GM21717 (cell line): Measurements from ENCODE around the gene ZNF326.
A peak's percentile ranks its signal among the peaks of the same experiment; 100 is the strongest.
"Not testable (repeated sequence)": the region's sequence is repeated elsewhere in the genome, so short reads cannot be mapped to it uniquely, and the experiment has no call there.

Experiments used
- ATAC-seq: cut with Tn5 transposase; IDR thresholded peaks from one replicate; pipeline ENCODE4 v1.9.1; 2021; ENCODE audit warnings: mild to moderate bottlenecking, moderate library complexity; ENCODE audit not compliant: unreplicated experiment

The ZNF326 gene

DNA sequence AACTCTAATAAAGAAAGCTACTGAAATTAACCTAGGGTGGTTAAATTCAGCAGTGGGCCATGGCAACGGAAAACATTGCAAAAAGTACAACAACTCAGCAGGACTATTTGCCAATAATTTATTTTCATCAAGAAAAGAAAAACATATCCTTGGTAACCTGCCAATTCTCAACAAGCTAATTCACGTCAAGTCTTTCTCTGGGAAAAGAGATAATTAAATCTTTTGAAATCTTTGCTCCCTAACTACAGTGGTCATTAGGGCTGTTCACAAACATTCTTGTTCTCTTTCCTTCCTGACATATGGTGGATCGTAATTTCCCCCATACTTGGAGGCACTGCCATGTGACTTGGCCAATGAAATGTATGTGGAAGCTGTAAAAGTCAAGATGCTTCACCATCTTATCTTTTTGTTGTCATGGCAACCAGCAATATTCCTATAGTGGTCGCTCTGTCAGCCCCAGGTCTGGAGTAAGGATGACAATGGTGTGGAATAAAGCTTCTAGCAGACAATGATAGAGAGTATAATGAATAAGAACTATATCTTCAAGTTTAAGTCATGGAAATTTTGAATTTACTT lies 29.6 kb upstream of the ZNF326 start:
- ATAC-seq, result no peak

DNA sequence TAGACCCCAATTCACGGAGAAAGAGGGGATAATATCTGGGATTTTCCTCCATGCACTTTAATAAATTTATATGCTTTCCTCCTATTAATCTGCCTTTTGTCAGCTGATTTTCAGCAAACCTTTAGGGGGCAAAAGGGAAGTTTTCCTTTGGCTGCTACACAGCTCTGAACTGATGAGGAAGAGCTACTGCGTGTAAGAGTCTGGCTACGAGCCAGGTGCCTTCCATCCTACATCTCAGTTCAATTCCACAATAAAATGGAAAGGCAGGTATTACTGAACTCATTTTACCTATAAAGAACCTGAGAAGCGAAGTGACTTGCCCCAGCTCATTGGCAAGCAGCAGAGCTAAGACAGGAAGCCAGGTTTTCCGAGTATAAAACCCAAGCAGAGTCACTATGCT lies 28.3 kb upstream of the ZNF326 start:
- ATAC-seq, result no peak

DNA sequence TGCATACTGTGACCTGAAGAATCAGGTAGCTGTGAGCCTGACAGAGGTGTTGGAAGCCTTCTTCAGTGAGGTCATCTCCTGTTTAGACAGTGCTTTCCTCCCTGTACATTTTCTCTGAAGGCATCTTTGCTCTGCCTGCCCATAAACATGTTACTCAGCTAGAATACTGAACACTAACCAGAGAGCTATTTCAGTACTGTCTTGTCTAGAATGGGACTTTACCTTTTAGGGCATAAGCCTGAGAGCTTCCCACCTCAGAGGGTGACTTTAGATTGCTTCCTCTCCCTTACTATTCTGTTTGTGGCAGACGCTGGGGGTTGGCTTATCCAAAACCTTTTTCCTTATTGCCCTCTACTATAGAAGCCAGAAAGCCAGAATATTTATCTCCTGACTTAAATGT lies 23.3 kb upstream of the ZNF326 start:
- ATAC-seq, result peak; percentile 74

DNA sequence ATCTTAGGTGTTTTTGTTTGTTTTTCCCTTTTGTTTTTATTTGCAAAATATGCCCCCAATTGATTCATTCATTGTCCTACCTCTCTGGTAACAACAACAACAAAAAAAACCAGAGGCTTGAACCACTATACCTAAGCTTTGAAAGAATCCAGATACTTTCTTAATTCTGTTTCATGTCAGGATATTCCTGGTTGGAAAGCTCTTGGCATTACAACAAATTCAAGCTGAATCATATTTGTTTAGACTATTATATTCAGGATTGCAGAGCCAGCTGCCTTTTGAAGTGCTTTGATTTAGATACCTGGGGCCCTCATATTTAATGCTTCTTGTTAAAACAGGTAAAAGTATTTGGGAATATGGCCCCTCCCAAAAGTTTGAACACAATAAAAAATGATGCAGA lies 22.9 kb upstream of the ZNF326 start:
- ATAC-seq, result no peak

DNA sequence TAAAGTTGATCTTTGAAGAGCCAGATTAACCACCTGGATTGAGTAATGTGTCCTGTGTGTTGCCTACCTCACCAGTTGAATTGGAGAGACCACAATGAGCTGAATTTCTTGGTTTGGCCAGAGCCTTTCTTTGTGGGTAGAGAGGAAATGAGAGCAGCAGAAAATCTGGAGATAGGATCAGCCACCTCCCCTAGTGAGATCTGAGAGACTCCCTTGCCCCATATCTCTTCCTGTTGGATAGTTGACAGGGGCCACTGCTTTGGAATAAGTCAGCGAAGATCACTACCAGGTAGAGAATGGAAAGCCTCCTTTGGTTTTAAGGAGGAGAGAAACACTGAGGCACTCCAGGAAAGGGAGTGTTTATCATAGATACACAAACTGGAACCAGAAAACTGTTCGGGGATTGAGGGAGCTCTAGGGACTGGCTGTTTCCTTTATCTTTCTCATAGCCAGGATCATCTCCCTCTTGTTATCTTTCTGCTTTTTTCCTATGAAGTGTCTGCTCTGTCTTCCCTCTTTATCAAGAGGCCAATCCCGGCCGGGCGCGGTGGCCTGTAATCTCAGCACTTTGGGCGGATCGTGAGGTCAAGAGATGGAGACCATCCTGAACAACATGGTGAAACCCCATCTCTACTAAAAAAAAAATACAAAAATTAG lies 21.3 kb upstream of the ZNF326 start:
- no peak for ATAC-seq

DNA sequence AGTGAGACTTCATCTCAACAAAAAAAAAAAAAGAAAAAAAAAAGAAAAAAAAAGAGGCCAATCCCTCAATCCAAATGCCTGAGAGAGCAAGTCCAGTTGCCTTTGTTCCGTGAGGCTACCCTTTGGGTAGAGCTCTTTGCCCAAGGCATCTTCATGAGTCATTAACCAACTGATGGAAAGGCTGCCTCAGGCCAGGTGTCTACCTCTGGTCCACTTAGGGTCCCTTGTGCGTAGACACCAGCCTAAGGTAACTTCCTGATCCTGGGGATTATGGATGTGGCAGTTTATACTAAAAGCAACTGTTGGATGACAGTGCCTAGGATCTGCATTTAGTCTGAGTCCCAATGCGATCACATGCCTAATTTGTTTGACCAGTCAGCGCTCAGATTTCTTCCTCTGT lies 20.7 kb upstream of the ZNF326 start:
- ATAC-seq, result no peak

DNA sequence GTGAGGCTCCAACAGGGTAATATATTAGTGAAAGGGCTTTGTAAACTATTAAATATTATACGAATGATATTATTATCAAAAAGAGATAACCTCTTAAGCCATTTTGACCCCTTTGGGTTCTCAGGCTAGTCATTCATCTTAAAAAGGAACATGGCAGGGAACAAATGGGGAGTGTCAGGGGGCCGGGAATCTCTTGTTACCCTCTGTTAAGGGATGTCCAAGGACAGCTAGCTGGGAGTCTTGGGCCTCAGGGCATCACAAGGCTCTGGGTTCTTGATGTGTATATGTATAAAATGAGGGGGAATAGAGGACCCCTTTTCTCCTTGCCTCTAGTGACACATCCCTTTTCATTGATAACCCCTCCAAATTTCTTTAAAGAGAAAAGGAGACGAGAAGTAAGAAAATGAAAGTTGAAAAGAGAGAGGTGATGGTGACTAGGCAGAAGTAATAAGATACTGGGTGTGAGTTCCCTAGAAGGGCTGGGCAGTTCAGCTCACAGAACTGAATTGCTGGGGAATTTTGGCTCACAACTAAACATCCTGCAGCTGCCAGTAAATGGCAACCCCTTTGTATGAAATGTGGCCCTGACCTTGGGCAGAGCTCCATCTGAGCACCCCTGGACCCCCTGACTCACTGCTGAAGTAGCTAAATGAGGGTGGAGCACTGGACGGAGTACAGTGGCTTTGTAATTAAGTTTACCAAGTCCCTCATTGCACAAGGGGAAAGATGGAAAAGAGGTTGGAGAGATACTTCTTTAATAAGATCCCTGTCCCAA lies 20.0 kb upstream of the ZNF326 start:
- no peak for ATAC-seq

DNA sequence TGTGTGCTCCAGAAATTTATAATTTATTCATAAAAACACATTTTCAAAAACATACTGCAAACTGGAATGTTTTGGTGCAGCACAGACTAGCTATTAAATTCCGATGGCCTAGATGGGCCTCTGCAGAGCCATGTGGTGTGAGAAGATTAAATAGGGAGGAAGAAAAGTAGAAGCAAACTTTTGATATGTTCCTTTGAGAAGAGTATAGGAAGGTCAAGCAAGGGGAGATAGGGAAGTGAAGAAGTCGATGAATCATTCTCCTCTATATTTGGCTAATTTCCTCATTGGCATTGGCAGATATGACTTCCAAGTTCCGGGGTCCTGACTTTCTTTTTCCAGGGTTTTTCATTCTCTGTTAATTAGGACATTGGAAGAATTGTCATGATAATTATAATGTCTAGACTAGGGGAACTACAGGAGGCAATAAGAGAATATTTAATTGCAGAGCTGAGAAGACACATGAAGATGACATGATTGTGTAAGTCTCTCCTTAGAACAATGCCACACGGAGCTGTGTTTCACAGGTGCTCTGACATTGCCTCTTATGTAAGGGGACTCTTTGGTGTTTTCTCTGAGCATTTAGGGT lies 19.3 kb upstream of the ZNF326 start:
- ATAC-seq, result no peak

DNA sequence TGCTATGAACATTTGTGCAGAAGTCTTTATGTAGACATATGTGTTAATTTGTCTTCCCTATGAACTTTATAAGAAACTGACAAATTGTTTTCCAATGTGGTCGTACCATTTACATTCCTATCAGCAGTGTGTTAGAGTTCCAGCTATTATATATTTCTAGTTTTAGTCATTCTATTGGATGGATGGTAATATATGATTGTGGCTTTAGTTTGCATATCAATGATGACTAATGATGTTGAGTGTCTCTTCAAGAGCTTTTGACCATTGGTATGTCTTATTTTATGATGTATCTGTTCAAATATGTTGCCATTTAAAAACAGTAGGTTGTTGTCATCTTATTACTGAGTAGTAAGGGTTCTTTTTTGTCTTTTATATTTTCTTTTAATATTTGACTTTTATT lies 16.2 kb upstream of the ZNF326 start:
- no peak for ATAC-seq

DNA sequence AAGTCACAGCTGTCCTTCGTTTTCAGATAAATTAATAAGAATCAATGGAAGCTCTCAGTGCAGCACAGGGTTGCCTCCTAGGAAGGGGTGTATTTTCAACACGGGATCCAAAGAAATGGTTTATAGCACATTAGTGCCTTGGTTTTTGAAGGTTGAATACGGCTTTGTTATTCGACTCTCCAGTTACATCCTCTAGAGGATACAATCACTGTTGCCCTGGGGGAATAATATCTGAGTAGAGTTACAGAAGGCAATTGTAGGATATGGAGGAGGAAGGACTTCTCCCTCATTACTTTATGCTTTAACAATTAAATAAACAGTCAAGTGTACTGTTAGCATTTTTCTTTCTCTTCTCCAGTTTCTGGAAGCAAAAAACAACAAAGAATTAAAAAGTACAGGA lies 14.3 kb upstream of the ZNF326 start:
- no peak for ATAC-seq

DNA sequence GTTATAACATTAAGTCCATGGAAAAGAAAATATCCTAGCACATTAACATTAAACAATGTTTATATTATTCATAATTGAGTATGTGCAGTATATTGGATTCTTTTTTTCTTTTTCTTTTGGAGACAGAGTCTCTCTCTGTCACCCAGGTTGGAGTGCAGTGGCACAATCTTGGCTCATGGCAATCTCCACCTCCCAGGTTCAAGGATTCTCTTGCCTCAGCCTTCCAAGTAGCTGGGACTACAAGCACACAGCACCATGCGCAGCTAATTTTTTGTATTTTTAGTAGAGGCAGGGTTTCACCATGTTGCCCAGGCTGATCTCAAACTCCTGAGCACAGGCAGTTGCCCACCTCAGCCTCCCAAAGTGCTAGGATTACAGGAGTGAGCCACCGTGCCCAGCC lies 12.1 kb upstream of the ZNF326 start:
- ATAC-seq, result not testable (repeated sequence)

DNA sequence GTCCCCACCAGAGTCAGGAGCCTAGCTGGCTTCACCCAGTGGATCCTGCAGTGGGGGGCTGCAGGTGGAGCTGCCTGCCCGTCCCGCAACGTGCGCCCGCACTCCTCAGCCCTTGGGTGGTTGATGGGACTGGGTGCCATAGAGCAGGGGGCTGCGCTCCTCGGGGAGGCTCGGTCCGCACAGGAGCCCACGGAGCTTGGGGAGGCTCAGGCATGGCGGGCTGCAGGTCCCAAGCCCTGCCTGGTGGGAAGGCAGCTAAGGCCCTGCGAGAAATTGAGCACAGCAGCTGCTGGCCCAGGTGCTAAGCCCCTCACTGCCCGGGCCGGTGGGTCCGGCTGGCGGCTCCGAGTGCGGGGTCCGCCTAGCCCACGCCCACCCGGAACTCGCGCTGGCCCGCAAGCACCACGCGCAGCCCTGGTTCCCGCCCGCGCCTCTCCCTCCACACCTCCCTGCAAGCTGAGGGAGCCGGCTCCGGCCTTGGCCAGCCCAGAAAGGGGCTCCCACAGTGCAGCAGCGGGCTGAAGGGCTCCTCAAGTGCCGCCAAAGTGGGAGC lies 10.3 kb upstream of the ZNF326 start:
- not testable (repeated sequence) for ATAC-seq

DNA sequence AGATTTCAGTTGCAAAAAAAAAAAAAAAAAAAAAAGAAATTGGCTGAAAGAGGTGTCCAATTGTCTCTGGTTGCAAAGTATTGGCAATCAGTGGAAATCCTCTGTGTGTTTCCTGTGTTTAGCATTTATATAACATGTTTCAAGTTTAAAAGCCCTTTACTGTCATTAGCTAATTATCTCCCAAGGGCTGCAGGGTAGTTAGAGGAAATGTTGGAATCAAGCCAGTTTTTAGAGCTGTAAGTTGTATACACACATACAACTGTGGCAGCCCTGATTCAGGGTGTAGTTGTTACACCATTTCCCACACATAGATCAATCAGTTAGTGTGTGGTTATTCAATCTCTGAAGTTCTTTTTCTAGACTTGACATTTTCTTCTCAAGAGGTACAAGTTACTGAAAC lies 8.9 kb upstream of the ZNF326 start:
- no peak for ATAC-seq

DNA sequence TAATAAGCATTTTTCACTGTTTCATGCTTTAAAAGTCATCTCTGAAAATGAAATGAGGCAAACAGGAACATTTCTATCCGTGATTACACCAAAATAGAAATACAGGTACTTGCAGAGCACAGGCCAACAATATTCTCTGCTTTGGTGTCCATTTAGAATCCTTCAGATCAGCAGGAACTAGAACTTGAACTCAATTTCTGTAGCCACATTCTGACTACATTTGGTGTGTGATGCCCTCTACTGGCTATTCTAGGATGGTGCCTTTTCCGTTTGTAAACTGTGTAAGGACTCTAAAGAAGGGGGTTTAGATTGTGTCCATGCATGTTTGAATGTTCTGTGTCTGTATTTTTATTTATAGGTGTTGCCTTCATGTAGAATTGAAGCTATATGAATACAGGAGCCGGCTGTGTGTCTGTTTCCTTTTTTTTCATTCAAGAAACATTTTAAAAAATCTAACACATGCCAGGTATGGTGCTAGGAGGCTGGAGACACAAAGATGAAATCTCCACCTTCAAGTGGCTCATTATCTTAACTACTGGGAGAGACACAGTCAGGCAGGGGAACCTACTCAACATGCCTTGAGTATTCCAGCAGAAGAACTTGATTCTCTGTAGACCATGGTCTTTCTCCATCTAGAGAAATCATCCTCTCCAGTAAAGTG lies 7.6 kb upstream of the ZNF326 start:
- peak; percentile 73 for ATAC-seq

DNA sequence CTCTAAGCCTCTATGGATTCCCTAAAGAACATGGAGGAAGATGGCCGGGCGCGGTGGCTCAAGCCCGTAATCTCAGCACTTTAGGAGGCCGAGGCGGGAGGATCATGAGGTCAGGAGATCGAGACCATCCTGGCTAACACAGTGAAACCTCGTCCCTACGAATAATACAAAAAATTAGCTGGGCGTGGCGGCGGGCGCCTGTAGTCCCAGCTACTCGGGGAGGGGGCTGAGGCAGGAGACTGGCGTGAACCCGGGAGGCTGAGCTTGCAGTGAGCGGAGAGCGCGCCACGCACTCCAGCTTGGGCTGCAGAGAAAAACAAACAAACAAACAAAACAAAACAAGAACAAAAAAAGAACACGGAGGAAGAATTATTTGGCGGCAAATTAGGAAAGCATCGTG lies 5.8 kb upstream of the ZNF326 start:
- no peak for ATAC-seq

DNA sequence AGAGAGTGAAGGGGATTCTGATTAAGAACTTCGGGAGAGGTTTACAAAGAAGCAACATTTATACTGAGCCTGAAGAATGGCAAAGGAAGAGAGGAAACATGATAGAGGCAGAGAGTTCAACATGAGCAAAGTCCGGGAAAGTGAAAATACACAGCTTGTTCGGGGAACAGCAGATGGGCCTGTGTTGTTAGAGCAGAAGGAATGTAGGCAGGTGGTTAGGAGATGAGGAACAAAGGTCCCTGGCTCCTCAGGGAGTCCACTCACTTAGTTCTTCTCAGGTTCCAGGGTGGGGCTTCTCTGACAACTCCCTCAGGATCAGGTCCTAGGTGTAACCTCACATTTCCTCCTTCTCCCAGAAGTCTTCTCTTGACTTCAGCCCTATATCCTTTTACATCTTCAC lies 5.1 kb upstream of the ZNF326 start:
- ATAC-seq, result no peak

DNA sequence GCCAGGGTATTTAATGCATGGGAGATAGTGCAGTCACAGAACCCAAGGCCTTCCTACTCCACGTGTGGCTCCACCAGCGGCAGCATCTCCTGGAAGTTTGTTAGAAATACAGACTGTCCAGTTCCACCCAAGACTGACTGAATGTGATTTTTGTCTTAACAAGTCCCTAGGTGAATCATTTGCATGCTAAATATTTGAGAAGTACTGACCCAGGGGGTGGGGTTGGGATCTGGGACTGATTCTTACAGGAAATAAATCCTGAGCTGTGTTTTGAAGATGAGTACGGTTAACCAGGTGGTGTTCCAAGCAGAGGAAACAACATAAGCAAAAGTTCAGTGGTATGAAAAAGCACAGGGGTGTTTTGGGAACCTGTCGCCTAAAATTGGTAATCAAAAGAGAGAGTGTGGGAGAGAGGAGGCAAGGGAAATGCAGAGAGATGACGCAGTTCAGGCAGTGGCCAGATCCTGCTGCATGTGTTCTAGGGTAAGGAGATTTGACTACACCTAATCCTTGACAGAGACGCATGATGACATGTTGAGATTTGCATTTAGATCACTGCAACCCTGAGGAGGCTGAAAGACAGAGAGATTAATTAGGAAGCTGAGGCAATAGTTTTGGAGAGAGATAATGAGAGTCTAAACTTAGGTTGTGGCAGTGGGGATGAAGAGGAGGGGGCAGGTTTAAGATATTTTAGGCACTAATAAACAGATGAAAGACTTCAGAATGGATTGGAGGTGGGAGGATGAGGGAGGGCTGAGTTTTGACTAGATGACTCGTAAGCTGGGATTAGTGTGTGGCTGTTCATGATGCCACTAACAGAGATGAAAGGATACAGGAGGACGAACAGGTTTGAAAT lies 3.7 kb upstream of the ZNF326 start:
- ATAC-seq, result no peak

DNA sequence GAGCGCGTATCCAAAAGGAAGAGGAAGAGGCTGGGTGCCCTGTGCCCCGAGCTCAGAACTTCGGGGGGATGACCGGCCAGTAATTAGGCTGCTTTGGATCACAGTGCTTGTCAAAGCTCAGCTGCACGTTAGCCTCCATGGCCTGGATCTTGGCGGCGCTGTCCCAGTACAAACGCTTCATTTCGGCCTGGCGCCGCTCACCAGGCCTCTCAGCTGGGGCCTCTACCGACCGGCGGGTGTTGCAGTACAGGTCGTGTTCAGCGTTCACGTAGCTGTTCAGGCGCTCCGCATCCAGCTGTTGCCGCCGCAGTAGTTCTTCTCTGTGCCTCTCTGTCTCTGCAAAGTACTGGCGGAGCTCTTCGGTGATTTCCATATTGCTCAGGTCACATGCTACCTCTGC lies 1.4 kb upstream of the ZNF326 start:
- ATAC-seq, result no peak

DNA sequence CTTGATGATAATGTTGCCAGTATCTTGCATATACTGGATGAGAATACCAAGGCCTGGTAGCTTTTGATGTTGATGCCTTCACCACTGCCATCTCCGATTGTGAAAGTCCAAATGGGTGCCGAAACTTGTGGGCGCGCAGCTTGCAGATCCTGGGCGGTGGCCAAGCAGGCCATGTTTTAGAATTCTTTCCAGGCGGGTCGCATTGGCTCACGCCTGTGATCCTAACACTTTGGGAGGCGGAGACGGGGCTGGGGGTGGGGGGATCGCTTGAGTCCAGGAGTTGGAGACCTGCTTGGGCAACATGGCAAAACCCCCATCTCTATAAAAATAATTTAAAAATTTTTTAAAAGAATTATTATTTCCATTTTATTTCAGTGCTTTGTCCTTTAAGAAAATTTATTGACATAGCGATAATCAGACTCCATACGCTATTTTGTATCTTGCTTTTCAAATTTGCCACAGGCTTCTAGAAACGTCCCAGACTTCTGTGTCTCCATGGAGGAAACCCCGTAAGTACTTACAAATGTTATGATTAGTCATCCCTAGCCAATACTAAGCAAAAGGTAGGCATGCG lies 592 bp upstream of the ZNF326 start:
- ATAC-seq, result no peak
